ENCODE data around the gene STAB1. TPM values are rescaled to one million over a fixed set of nuclear protein-coding genes. Genes with fewer than 3 reads are reported as not detected.

Gene STAB1
- polyA plus RNA-seq, 3 donors: 3.8 to 535 (median 15.8) TPM

- H3K27ac ChIP-seq (ENCODE audit: low read depth in 1 of 2, low read length in 2 of 2): no peak within 1 kb of the TSS
- peak in 2 of 3 donors; percentile 35 to 51 for DNase-seq
- Mint-ChIP-seq H3K4me1 (peaks cover 46% of the 10 kb centered on the region), H3K36me3 (peaks cover 5 to 6% of the 10 kb centered on the region in 2 donors), H3K9me3 (no peaks in the 10 kb centered on the region), H3K27ac (peak within 1 kb of the TSS in 3 of 7 donors; percentile 30 to 73 (median 46)), H3K4me3 (peak within 1 kb of the TSS; percentile 76 to 88), H3K27me3 (ENCODE audit: low read depth in 3 of 3) (peaks cover 4 to 17% (median 15%) of the 10 kb centered on the region in 3 donors)
- H3K4me2 ChIP-seq (replicated peaks; ENCODE audit: extremely low read depth, low read length, poor library complexity, severe bottlenecking): peak within 1 kb of the TSS; percentile 94
- no peaks in the 10 kb centered on the region for H3K9me3 ChIP-seq (replicated peaks in 1 of 2; ENCODE audit: control insufficient read depth in 1 of 2, insufficient read depth in 1 of 2, low read length in 2 of 2)
- intact Hi-C loops (cut with micrococcal nuclease): loop anchor here (5.0 to 10.0 kb wide), 4 partner anchors 36 to 1149 kb away; partner anchors contain the start of genes GNL3 (in 1 of the 2), MANF (in 1 of the 2), PBRM1 (in 1 of the 2) and STAB1 (in 1 of the 2)
- H3K79me2 ChIP-seq (ENCODE audit: insufficient read depth, low read length): peaks cover 55% of the 10 kb centered on the region
- peak within 1 kb of the TSS; percentile 88 for H2AFZ ChIP-seq (ENCODE audit: insufficient read depth, low read depth, low read length, poor library complexity, severe bottlenecking)
- H3K4me3 ChIP-seq (replicated peaks in 1 of 3; ENCODE audit: low read depth in 2 of 3, low read length in 3 of 3): peak within 1 kb of the TSS; percentile 51 to 78 (median 58)
- no peak for TF ChIP-seq CTCF (IDR thresholded peaks at IDR 0.05)
- H3K4me1 ChIP-seq (ENCODE audit: control insufficient read depth in 1 of 2, insufficient read depth in 2 of 2, low read length in 2 of 2): peaks cover 48 to 68% of the 10 kb centered on the region in 2 donors
- peaks cover 19% of the 10 kb centered on the region for H4K20me1 ChIP-seq (ENCODE audit: insufficient read depth, low read length)
- H3K9ac ChIP-seq (ENCODE audit: insufficient read depth, low read length, poor library complexity, severe bottlenecking): peak within 1 kb of the TSS; percentile 61
- 2% methylated on average over 67 of the region's 91 CpGs for WGBS (ENCODE audit: insufficient coverage)
- H3K36me3 ChIP-seq (replicated peaks in 1 of 2; ENCODE audit: control insufficient read depth in 1 of 2, insufficient read depth in 2 of 2, low read length in 2 of 2): peaks cover 0 to 4% of the 10 kb centered on the region in 2 donors
- peaks cover 0 to 4% of the 10 kb centered on the region in 2 donors for H3K27me3 ChIP-seq (ENCODE audit: control insufficient read depth in 2 of 2, insufficient read depth in 2 of 2, low read length in 2 of 2)
Measured at GRCh38 chr3:52533623-52534280, 38.6 kb downstream of the STAB1 start, which contains the start of gene NT5DC2. Gene NT5DC2, minus strand, starts transcription at chr3:52533857. Its CDS starts 120 bp downstream, at chr3:52533737.

GRCh38 chr3:52534281-52535183, 39.4 kb downstream of the STAB1 start:
- Histone ChIP-seq H3K4me2 (replicated peaks; ENCODE audit: extremely low read depth, low read length, poor library complexity, severe bottlenecking) (peak overlapping the region; percentile 74), H2AFZ (ENCODE audit: insufficient read depth, low read depth, low read length, poor library complexity, severe bottlenecking) (peak overlapping the region; percentile 80), H3K4me1 (ENCODE audit: control insufficient read depth in 1 of 2, insufficient read depth in 2 of 2, low read length in 2 of 2) (peaks cover 56 to 76% of the 10 kb centered on the region in 2 donors), H3K27ac (ENCODE audit: low read depth in 1 of 2, low read length in 2 of 2) (no peak overlapping the region), H3K4me3 (replicated peaks in 1 of 3; ENCODE audit: low read depth in 2 of 3, low read length in 3 of 3) (peak overlapping the region; percentile 8 to 68 (median 26)), H3K27me3 (ENCODE audit: control insufficient read depth in 2 of 2, insufficient read depth in 2 of 2, low read length in 2 of 2) (peaks cover 0 to 4% of the 10 kb centered on the region in 2 donors), H3K9ac (ENCODE audit: insufficient read depth, low read length, poor library complexity, severe bottlenecking) (no peak overlapping the region), H3K36me3 (replicated peaks in 1 of 2; ENCODE audit: control insufficient read depth in 1 of 2, insufficient read depth in 2 of 2, low read length in 2 of 2) (no peaks in the 10 kb centered on the region), H4K20me1 (ENCODE audit: insufficient read depth, low read length) (peaks cover 26% of the 10 kb centered on the region), H3K79me2 (ENCODE audit: insufficient read depth, low read length) (peaks cover 63% of the 10 kb centered on the region), H3K9me3 (replicated peaks in 1 of 2; ENCODE audit: control insufficient read depth in 1 of 2, insufficient read depth in 1 of 2, low read length in 2 of 2) (no peaks in the 10 kb centered on the region)
- intact Hi-C loops (cut with micrococcal nuclease): loop anchor here (5.0 to 10.0 kb wide), 5 partner anchors 37 to 1150 kb away; partner anchors contain the start of genes GNL3 (in 1 of the 2), MANF (in 1 of the 2), NISCH (in 1 of the 2) and PBRM1 (in 1 of the 2)
- WGBS (ENCODE audit: insufficient coverage): 85% methylated on average over 57 of the region's 57 CpGs
- no peaks in the 10 kb centered on the region for H3K9me3 Mint-ChIP-seq
- peak overlapping the region in 2 of 7 donors; percentile 30 to 73 for H3K27ac Mint-ChIP-seq
- peaks cover 4 to 17% (median 15%) of the 10 kb centered on the region in 3 donors for H3K27me3 Mint-ChIP-seq (ENCODE audit: low read depth in 3 of 3)
- peaks cover 54% of the 10 kb centered on the region for H3K4me1 Mint-ChIP-seq
- peaks cover 5 to 8% of the 10 kb centered on the region in 2 donors for H3K36me3 Mint-ChIP-seq
- H3K4me3 Mint-ChIP-seq: peak overlapping the region; percentile 71 to 76
- no peak for TF ChIP-seq CTCF (IDR thresholded peaks at IDR 0.05)
- DNase-seq: peak in 1 of 3 donors; percentile 2

All from CD14-positive monocyte (primary cell).